ENCODE measurements around the gene NSUN6.
"Not testable (repeated sequence)": the region's sequence is repeated elsewhere in the genome, so short reads cannot be mapped to it uniquely, and the experiment has no call there.

NSUN6 gene

DNA sequence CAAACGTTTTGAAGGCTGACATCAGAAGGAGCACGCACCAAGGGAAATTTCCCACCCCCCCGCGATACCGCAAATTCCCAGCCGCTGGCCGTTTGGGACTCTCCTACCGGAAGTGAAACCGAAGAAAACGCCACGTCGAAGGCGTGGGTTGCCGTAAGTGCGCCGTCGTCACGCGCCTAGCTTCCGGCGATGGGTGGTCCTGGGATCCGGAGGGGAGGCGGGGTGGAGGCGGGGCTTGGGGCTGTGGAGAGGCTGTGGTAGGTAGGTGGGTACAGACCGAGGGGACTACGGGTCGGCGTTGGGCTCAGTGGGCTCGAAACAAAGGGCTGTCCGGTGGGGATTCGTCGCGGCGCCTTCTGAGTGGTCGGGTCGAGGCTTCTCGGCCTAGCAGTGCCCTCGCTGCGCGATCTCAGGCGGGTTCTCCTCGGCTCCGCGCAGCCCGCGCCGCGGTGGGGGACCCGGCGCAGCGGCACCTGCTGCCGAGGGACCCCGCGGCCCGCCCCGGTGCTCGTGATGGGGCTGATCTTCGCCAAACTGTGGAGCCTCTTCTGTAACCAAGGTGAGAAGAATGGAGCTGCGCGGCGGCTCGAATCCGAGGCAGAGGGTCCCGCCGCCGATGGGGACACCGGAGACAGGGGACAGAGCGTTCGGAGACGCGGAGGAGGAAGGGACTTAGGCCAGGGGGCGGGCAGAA is 7.9 kb upstream of the NSUN6 start, which contains the start of gene ARL5B:
Gene ARL5B (plus strand): TSS at position 307 of the 694 bp plus-strand sequence. CDS start 207 bp downstream, at position 514.
- DNase-seq: peak; percentile 79 to 90

DNA sequence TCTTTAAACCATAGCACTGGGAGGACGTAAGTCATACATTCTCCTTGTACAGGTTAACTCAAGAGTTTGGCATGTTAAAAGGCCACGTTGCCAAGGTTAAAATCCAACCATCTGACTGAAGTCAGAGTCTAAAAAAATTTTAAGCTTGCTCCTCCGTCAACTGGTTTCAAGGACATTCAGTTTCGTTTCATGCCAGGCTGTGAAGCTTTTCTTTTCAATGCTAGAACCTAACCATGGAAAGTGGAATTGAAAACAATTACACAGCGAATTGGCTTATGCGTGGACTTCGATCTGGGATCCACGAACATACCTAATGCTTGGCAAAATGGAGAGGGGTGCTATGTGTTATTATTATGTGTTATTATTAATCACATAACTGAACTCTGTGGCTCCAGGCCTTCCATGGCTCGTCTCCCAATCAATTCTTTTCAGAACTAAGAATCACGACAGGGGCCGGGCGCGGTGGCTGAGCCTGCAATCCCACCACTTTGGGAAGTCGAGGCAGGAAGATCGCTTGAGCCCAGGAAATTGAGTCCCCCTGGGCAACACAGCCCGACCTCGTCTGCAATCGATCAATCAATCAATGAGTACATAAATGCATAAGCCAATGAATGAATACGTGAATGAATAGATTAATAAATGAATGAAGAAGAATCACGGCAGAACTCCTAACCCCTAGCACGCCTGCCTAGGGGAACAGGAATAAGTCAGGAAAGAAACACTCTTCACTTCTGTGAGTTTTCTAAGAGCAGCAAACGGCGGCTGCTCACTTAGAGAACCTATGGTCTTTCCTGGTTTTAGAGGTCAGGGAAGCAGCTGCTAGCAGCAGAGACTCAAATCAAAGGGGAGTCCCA is 7.1 kb upstream of the NSUN6 start:
- no peak for DNase-seq

DNA sequence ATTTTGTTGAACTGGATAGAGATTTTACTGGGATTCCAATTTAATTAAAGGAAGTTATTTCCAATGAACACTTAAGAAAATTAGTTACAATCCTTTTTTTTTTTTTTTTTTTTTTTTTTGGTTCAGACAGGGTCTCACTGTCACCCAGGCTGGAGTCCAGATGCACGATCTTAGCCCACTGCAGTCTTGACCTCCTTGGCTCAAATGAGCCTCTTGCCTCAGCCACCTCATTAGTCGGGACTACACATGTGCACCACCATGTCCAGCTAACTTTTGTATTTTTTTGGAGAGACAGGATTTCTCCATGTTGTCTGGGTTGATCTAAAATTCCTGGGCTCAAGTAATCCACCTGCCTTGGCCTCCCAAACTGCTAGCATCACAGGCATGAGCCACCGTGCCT is 5.3 kb upstream of the NSUN6 start:
- no peak for DNase-seq

DNA sequence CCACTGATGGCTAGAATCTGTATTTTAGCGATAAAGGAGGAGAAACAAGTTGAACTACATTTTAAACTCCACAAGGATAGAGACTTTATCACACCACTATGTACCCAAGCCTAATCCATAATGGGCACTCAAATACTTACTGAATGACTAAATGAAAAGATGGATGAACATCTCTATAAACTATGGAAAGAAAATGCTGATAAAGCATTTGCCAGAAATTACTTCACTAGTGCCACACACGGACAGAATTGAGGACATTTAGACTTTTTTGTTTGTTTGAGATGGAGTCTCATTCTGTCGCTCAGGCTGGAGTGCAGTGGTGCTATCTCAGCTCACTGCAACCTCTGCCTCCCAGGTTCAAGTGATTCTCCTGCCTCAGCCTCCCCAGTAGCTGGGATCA is 1.7 kb upstream of the NSUN6 start:
- DNase-seq: no peak

DNA sequence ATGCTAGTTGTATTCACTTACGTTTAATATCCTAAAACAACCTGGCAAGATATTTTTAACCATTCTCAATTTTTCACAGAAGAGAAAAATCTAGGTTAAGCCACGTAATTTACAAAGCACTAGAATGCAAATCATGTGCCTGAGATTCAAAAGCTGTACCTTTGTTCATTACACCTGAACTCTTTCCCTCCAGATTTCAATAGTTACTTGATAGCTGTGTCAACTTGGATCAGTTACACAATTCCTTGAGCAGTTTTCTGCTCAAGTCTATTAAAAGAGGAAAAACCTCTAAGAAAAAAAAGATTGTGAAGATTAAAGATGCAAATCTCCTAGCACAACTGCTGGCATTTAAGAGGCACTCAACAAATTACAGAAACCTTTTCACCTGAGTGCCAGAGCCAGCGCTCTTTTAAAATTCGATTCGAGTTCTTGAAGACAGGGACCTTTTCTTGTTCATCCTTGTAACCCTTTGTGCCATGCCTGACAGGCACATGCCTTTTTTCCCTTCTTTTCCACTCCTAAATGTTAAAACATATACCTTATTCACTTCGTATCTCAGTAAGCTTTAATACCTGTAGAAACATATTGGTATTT is 886 bp downstream of the NSUN6 start:
- DNase-seq: no peak

DNA sequence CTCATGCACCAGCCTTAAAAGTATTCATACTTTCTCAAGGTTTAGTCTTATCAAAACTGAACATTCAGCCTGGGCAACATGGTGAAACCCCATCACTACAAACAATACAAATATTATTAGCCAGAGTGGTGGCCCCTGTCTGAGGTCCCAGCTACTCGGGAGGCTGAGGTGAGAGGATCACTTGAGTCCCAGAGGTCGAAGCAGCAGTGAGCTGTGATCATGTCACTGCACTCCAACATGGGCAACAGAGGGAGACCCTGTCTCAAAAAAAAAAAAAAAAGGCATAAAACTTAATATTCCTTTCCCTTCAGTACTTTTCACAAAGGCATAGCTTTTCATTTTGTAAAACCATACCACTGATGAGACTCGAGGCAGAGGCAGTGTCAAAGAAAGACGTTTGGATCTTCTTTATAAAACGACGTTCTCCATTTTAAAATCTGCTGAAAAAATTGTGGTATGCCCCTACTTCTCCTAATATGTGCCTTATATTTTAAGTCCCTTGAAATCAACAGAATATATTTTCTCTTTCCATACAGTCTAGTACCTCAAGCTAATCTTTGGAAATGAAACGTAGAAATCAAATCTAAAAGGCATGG is 1.9 kb downstream of the NSUN6 start:
- no peak for DNase-seq

DNA sequence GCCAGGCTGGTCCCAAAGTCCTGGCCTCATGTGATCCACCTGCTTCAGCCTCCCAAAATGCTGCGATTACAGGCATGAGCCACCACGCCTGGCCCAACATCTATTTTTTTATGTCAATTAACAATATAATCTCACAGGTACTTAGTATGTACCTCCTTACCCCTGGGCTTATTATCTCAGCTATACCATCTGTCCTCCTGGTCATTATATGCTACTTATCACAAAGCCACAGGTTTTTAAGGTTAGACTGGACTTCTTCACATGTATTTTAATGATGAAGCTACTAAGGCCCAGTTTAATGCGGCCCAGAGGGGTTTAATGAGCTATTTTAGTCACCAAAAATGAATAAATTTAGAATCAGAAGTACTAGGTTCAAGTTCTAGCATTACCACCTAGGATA is 3.4 kb downstream of the NSUN6 start:
- no peak for DNase-seq

DNA sequence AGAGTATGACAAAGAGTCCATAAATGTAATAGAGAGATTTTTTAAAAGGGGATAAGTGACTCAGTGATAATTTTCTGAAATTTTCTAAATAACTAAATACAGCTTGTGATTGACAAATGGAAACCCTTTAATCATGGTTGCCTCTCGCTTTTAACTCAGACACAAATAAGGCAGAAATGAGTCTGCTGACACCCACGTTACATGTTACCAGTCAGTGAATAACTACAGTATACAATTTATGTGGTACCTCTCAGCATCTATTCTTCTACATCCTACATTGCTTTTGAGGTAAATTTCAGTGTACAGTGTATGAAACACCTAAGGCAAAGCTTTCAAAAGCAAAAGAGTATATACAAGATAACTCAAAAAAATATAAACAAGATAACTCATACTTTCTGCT is 4.2 kb downstream of the NSUN6 start:
- no peak for DNase-seq

DNA sequence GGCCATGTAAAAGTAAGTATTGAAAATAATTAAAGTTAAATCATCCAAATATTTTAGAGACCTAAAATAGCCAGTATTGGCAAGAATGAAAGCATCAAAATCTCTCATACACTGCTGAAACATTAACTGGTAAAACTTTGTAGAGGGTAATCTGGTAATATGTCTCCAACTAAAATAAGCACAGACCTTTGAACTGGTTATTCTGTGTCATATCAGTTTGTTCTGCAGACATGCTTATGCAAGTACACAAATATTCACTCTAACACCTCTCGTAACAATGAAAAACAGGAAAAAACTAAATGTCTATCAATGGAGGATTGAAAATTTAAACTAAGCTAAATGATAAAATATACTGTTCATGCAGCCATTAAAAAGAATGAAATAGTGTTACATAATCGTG is 11.7 kb downstream of the NSUN6 start:
- not testable (repeated sequence) for DNase-seq

DNA sequence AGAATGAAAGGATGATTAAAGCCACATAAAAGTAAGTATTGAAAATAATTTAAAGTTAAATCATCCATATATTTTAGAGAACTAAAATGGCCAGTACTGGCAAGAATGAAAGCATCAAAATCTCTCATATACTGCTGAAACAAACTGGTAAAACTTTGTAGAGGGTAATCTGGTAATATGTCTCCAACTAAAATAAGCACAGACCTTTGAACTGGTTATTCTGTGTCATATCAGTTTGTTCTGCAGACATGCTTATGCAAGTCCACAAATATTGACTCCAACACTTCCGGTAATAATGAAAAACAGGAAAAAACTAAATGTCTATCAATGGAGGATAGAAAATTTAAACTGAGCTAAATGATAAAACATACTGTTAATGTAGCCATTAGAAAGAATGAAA is 14.0 kb downstream of the NSUN6 start:
- DNase-seq: not testable (repeated sequence)

DNA sequence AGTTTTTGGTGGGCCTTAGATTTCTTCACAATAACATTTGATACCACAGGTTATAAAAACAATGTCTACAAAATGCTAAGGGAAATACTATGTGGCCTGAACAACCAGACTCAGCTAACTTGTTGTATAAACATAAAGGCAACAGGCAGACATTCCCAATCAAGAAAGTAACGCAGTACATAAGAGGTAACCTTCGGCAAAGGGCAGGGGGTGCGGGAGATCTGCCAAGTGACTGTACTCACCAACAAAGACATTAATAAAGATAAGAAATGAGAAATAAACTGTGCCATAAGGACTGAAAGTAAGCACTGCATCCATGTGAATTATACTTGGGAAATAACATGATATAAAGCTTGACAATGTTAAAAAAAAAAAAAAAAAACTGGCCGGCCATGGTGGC is 15.4 kb downstream of the NSUN6 start:
- no peak for DNase-seq

DNA sequence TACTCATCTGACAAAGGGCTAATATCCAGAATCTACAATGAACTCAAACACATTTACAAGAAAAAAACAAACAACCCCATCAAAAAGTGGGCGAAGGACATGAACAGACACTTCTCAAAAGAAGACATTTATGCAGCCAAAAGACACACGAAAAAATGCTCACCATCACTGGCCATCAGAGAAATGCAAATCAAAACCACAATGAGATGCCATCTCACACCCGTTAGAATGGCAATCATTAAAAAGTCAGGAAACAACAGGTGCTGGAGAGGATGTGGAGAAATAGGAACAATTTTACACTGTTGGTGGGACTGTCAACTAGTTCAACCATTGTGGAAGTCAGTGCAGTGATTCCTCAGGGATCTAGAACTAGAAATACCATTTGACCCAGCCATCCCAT is 18.9 kb downstream of the NSUN6 start:
- DNase-seq: not testable (repeated sequence)

DNA sequence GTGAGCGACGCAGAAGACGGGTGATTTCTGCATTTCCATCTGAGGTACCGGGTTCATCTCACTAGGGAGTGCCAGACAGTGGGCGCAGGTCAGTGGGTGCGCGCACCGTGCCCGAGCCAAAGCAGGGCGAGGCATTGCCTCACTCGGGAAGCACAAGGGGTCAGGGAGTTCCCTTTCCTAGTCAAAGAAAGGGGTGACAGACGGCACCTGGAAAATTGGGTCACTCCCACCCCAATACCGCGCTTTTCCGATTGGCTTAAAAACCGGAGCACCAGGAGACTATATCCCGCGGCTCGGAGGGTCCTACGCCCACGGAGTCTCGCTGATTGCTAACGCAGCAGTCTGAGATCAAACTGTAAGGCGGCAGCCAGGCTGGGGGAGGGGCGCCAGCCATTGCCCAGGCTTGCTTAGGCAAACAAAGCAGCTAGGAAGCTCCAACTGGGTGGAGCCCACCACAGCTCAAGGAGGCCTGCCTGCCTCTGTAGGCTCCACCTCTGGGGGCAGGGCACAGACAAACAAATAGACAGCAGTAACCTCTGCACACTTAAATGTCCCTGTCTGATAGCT is 23.9 kb downstream of the NSUN6 start:
- not testable (repeated sequence) for DNase-seq

DNA sequence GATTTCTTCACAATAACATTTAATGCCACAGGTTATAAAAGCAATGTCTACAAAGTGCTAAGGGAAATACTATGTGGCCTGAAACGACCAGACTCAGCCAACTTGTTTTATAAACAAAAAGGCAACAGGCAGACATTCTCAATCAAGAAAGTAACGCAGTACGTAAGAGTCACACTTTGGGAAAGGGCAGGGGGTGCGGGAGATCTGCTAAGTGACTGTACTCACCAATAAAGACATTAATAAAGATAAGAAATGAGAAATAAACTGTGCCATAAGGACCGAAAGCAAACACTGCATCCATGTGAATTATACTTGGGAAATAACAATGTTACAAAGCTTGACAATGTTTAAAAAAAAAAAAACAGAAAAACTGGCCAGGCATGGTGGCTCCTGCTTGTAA is 25.5 kb downstream of the NSUN6 start:
- DNase-seq: no peak

DNA sequence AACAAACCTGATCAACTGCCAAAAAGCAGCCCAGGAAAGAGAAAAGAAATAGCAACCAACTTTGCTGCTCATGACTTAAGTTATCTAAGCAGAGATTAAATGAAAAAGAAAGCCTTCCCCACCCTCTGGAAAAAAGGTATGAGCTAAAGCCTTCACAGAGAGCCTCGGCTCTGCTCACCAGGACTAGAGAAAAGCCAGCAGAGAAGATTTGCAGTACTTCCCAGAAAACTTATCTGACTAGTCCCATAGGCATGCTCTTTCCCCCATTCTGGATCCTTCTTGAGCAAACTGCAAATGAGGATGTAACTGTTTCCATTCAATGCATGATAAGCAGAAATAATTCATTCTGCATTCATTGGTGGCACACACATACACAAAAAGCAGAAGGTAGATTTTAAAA is 27.7 kb downstream of the NSUN6 start:
- not testable (repeated sequence) for DNase-seq

DNA sequence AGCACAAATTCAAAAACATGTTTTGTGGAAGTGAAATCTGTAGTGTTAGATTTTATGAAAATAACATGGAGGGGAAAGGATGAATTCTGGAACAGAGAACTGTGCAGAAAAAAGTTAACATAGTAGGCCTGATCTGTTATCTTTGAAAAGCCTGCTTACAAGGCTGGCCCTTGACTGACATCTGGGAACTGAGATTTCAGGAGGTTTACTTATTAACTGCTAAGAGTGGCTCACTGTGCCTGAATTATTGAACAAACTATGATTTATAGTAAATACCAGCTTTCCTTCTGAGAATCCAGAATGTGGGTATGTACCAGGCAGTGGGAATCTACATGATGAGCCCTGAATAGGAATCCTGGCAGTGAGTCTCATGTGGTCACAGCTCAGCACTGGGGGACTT is 30.5 kb downstream of the NSUN6 start:
- no peak for DNase-seq

DNA sequence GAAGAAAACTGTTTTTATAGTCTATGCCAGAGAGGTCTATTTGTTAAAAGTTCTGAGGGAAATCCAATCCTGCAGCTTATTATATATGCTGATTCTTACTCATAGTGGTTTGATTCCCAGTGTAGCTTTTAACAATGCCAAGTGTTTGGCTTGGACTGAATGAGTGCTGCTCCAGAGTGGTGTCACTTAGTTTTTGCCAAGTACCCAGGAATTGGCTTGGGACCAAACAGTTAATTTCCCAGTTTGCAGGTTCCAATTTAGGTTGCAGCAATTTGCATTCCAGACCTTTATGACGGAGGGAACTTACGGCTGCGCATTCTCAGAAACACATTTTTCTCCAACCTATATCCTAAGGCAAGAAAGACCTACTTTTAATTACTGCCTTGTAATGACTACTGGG is 32.4 kb downstream of the NSUN6 start:
- DNase-seq: no peak

DNA sequence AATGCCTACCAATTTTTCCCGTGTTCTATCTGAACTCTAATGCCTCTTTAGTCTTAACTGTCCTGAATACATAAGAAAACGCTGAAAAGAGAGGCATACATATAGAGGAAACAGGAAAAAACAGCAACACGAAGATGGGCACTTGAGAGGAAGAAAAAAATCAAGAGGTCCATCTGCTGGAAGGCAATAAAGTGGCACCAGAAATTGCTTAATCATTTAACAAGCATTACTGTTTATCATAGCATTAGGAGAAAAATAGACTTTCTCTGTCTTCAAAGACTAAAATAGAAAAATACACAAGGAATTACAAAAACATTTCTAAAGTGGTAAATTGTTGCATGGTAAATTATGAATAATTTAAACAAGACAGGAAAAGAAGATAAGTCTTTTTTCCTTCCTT is 35.0 kb downstream of the NSUN6 start:
- DNase-seq: peak in 1 of 2 experiments; percentile 1

DNA sequence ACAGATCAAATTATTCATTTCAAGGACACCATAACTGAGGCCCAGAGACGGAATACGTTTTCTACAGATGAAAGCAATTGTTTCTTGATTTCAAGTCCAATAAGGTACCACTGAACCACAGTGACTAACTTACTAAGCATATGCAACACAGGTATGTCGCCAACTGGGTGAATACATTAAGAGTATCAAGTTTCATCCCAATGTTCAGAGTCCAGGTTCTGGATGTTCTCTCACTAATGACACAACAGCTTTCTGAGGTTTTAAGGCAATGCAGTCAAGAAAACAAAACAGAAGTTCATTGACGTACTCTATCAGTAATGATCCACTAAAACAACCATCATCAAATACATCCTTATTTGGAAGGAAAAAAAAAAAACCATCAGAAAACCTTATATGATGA is 35.8 kb downstream of the NSUN6 start:
- no peak for DNase-seq

DNA sequence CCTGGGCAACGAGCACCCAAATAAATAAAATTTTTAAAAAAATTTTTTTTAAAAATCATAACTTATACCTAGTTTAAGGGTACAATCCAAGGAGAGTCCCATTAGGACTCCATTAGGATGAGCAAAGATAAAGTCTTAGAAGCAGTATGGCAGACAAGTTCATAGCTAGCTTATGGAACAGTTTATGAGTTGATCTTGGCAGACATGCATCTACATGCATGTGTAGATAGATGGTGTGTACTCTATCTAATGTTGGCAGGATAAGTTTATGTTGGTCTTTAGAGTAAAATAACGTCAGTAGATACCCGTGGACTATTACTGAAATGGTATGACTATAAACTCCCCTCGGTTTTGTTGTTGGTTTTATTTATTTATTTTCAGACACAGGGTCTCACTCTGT is 40.2 kb downstream of the NSUN6 start:
- DNase-seq: no peak

DNA sequence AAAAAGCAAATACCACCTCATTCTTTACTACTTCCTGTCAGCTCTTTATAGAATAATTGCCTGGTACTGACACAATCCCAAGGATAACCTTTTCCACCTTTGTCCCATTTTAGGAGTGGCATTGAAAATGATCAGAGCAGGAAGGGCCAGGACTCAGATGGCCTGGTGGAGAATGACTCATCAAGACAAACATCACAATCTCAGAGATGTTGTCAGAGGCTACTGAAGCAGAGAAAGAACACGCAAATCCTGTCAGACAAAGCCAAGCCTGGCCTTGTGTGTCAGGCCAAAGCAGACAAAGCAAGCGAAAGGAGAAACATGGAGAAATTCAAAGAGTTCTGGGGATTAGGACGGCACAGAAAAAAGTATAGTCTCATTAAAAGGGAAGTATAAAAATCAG is 40.9 kb downstream of the NSUN6 start:
- peak; percentile 54 to 83 for DNase-seq

DNA sequence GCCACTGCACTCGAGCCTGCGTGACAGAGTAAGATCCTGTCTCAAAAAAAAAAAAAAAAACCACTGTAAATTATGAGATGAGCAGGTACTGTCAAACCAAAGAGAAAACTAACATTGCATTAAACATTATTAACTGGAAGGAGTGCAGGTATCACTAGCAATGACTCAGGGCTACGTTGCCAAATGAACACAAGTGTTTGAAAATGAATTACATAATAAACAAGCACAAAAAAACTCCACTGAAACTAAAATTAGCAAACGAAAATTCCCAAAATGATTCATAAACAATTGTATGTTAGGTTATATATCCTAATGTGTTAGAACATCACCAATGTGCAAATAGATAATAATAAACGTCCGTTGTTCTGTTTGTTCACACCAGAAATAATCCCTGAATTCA is 42.8 kb downstream of the NSUN6 start:
- DNase-seq: no peak

All from SW 1271 (cell line).